Measurements from ENCODE around the gene FEZ2.

FEZ2 gene

GRCh38 chr2:36530178-36530982, 67.6 kb downstream of the FEZ2 start:
- DNase-seq (ENCODE audit: low read depth in 2 of 2) = no peak

- DNase-seq (ENCODE audit: low read depth in 2 of 2) = no peak
Observed at GRCh38 chr2:36528766-36529392, 69.1 kb downstream of the FEZ2 start.

GRCh38 chr2:36528274-36528673, 69.7 kb downstream of the FEZ2 start:
- DNase-seq (ENCODE audit: low read depth in 2 of 2) = no peak

GRCh38 chr2:36526226-36526625, 71.7 kb downstream of the FEZ2 start:
- DNase-seq (ENCODE audit: low read depth in 2 of 2) = no peak

GRCh38 chr2:36525245-36525644, 72.7 kb downstream of the FEZ2 start:
- DNase-seq (ENCODE audit: low read depth in 2 of 2) = no peak

GRCh38 chr2:36523153-36523552, 74.8 kb downstream of the FEZ2 start:
- no peak for DNase-seq (ENCODE audit: low read depth in 2 of 2)

GRCh38 chr2:36520431-36520830, 77.5 kb downstream of the FEZ2 start:
- DNase-seq (ENCODE audit: low read depth in 2 of 2) = no peak

GRCh38 chr2:36516136-36516870, 81.7 kb downstream of the FEZ2 start:
- no peak for DNase-seq (ENCODE audit: low read depth in 2 of 2)

GRCh38 chr2:36515538-36515937, 82.4 kb downstream of the FEZ2 start:
- no peak for DNase-seq (ENCODE audit: low read depth in 2 of 2)

- no peak for DNase-seq (ENCODE audit: low read depth in 2 of 2)
Observed at GRCh38 chr2:36513661-36514060, 84.3 kb downstream of the FEZ2 start.

- no peak for DNase-seq (ENCODE audit: low read depth in 2 of 2)
Observed at GRCh38 chr2:36512705-36513104, 85.3 kb downstream of the FEZ2 start.

- DNase-seq (ENCODE audit: low read depth in 2 of 2) = no peak
Observed at GRCh38 chr2:36511858-36512603, 85.9 kb downstream of the FEZ2 start.

- no peak for DNase-seq (ENCODE audit: low read depth in 2 of 2)
Observed at GRCh38 chr2:36509075-36509474, 88.9 kb downstream of the FEZ2 start.

GRCh38 chr2:36507408-36507812, 90.6 kb downstream of the FEZ2 start:
- DNase-seq (ENCODE audit: low read depth in 2 of 2) = no peak

All from stimulated activated CD8-positive, alpha-beta memory T cell treated with anti-CD3 and anti-CD28 coated beads, Interleukin-15, amount 100 ng/mL, for 4 hours (primary cell).